Bone marrow (tissue), 2 donors: ENCODE data around the gene MCM6.
"Not testable (repeated sequence)": the region's sequence is repeated elsewhere in the genome, so short reads cannot be mapped to it uniquely, and the experiment has no call there.

Source experiments
- DNase-seq, 2 donors: peaks; one replicate each; lab custom pipeline; 2025; lab: John Stamatoyannopoulos, UW

Gene MCM6

DNA sequence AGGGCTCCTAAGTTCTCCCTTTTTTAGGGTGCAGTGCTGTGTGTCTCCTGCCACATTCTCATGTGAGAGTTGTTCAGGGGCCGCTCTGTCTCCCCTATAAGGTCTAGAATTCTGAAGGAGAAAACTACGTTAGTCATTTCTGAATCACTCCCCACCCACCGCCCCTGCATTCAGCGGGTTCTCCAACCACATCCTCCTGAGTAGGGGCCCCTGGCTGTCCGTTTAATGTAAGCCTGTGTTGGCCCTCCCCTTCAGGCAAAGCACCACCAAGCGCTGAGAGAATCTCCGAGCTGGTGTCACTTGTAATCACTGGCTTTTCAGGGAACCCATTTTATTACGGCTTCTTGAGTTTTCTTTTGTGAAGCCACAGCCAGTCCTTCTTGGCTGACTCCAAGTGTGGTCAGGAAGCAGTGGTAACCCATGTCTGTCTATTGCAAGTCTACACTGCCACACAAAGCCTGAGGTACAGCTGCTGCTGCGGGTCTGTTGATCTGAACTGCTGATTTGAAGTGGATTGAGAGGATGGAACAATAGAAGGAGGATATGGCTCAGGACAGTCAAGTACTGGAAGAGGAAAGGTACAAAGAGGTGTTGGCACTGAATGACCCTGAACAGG lies 56.1 kb downstream of the MCM6 start:
- DNase-seq = peak in 1 of 2 donors; percentile 76

- DNase-seq = peak in 1 of 2 donors; percentile 24
Observed at GRCh38 chr2:135818937-135819610, 57.2 kb downstream of the MCM6 start.

GRCh38 chr2:135817951-135818350 lies 58.3 kb downstream of the MCM6 start:
- DNase-seq = no peak

DNA sequence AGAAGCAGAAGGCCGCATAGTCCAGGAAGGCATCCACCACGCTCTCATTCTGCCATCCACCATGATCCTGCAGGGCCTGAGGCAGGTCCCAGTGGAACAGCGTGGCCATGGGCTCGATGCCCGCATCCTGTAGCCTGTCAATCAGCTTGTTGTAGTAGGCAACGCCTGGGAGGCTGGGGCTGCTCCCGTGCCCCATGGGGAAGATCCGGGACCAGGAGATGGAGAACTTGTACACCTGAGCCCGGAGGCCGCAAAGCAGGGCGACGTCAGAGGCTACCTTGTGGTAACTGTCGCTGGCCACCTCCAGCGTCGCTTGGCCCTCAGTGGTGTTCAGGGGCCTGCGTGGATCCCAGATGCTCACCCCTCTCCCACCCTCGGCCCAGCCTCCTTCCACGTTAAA lies 58.8 kb downstream of the MCM6 start:
- no peak for DNase-seq

- no peak for DNase-seq
Observed at GRCh38 chr2:135815269-135815668, 61.0 kb downstream of the MCM6 start.

GRCh38 chr2:135812907-135813511 lies 63.2 kb downstream of the MCM6 start:
- no peak for DNase-seq

GRCh38 chr2:135807874-135808273 lies 68.4 kb downstream of the MCM6 start:
- not testable (repeated sequence) for DNase-seq

- no peak for DNase-seq
Observed at GRCh38 chr2:135803278-135803677, 73.0 kb downstream of the MCM6 start.

- DNase-seq = no peak
Observed at GRCh38 chr2:135802350-135802749, 73.9 kb downstream of the MCM6 start.

GRCh38 chr2:135800513-135801460 lies 75.5 kb downstream of the MCM6 start:
- DNase-seq = no peak

DNA sequence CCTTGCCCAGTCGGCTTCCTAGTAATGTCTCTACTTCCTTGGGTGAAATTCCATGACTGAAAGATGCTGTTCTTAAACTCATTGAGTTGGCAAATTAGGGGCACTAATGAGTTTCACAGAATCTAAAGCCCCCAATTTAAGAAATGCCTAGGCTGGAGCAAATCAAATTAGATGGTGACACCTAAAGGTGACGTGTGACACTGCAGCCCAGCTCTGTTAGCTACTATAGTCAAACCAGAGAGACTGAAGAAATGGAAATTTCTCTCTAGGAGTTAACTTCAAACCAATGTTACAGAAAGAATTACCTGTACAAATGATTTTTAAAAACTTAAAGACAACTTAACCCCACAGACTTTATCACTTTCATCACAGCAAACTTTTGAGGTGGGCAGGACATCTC lies 76.5 kb downstream of the MCM6 start:
- DNase-seq = no peak

- peak in 1 of 2 donors; percentile 6 for DNase-seq
Observed at GRCh38 chr2:135798762-135799161, 77.5 kb downstream of the MCM6 start.

DNA sequence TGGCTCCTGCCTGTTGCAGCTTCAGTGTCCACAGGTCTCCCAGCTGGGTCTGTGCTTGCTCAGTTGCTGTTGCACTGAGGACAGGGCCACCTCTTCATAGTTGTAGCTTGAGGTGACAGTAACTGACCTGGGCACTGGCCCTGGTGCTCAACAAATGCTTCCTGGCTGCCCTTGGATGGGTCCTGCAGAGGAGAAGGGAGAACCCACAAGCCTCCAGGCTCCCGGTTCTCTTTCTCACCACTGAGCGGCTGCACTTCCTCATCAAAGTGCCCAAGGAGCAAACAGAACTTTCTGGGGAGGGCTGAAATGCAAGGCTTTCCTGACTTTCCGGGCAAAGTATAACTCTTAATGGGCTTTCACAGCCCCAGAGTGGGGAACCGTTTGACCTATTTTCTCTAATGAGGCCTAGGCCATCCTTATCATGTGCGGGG lies 78.0 kb downstream of the MCM6 start:
- no peak for DNase-seq

DNA sequence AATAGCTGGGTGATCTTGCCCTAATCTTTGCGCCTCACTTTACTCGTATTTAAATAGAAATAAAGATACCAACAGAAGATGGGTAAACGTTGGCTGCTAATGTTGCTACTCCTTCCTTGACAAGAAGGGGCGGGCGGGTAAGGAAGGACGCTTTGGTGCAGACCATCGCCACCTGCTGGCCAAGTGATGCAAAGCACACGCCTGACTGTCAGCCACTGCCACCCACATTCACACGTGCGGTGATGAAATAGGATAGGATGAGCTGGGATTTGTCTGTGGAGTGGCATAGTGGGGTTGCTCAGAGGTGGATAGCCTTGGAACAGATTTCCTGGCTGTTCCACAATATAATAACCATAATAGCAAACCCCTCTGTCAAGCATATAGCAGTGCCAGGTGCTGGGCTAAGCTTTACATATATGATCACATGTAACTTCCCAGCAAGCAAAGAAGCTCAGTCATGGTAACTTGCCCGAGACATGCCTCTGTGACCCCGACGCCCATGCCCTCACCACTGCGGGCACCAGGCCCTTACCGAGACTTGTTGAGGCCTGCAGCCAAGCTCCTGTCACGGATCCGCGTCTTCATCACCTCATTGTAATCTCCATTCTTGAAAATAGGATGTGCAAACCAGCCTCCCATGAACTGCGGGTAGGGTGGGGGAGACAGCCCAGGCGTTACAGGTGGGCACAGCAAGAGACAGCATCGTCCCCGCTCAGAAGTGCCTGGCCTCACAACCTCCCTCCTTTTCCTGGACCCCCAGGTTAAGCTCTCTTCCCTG lies 78.6 kb downstream of the MCM6 start:
- peak; percentile 34 to 65 for DNase-seq

DNA sequence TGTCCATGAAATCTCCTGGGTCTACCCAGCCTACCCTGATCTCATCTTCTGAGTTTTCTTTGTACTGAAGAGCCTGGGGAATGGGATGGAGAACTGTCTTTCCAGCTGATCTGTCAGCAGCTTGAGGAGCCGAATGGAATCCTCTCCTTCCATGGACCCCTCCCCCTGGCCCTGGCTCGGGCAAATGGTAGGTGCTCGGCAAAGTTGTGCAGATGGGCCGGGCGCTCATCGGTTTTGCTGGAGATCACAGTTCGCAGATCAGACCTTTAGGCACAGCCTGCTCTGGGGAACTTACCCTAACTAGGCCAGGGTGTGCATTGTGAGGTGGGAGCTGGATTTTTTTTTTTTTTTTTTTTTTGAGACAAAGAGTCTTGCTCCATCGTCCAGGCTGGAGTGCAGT lies 79.6 kb downstream of the MCM6 start:
- no peak for DNase-seq

DNA sequence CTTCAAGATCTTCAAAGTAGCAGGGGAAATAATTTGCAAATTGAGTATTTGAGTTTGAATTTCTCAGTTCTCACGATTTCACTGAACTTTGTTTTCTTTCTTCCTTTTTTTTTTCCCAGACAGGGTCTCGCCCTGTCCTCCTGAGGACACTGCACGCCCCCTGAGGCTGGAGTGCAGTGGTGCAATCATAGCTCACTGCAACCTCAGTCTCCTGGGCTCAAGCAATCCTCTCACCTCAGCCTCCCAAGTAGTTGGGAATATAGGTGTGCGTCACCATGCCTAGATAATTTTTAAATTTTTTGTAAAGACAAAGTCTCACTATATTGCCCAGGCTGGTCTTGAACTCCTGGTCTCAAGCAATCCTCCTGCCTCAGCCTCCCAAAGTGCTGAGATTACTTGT lies 80.6 kb downstream of the MCM6 start:
- DNase-seq = not testable (repeated sequence)

DNA sequence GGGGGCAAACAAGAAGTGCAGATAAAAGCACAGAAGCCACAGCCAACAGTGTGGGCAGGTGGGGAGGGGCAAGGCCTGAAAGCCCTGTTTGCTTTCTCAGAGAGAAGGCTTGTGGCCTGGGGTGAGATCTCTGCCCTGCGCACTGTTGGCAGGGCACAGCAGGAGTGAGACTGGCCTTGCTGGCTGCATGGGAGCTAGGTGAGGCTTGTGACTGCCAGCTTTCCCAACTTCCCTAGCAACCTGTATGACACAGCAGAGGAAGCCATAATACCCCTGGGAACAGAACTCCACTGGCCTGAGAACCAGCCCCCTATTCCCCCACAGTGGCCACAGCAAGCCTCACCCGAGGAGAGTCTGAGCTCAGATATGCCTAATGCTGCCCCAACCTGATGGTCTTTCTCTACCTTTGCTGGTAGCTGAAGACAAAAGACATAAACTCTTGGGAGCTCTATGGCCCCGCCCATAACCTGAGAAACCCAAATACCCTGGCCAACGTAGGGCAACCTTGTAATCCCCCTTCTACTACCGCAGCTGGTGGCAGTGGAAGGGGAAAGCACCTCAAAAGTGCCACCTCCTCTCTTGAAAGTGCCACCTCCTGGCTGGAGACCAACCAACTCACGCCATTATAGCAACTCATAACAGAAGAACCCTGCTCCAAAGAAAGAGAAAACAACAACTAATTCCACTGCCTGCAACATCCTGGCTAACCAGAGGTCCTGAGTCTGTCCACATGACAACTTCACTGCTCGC lies 83.7 kb downstream of the MCM6 start:
- no peak for DNase-seq

DNA sequence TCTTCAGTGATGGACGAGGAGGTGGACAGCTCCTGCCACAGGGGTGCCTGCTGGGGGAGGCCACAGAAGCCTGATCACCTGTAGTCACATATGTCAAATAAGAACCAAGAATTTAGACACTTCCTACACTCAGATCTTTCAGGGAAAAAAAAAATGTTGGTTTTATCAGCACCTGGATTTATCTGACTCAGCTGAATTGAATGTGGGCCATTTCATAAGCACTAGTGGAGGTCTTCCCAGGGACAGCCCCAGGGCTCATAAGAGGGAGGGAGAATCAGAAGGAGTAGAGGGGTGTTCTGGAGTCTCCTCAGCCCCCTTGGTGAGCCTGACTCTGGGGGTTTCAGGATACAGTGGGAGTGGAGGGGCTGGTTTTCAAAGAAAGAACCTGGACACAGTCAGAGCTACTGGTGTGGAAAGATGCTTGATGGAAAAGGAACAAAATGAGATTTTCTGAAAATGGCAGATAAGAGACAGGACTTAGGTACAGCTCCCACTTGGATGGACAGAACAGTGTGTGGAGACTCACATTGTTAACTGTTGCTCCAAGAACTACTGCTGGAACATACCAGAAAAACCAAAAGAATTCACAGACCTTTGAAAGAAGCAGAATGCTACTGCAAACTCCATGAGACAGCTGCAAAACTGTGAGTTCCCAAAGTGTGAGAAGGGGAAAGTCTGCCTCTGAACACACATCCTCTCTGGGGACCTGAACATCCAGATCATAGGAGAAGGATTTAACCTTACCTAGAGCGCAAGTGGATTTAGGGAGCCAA lies 84.6 kb downstream of the MCM6 start:
- no peak for DNase-seq

GRCh38 chr2:135790423-135790822 lies 85.8 kb downstream of the MCM6 start:
- no peak for DNase-seq
